ENCODE data around the gene ABCC5. TPM values are rescaled to one million over a fixed set of nuclear protein-coding genes. Genes with fewer than 3 reads are reported as not detected.

Gene ABCC5
- total RNA-seq, 1 donor from 2014 or later: 23.8 TPM

- DNase-seq (ENCODE audit: low spot score): no peak
- H3K4me3 Mint-ChIP-seq (ENCODE audit: unreplicated experiment): no peak overlapping the region
- H3K9me3 Mint-ChIP-seq (ENCODE audit: low read depth): no peaks in the 10 kb centered on the region
- no peaks in the 10 kb centered on the region for H3K36me3 Mint-ChIP-seq (ENCODE audit: low read depth)
- TF ChIP-seq CTCF (IDR thresholded peaks at IDR 0.05): peak; percentile 87
- no peaks in the 10 kb centered on the region for H3K4me1 Mint-ChIP-seq (ENCODE audit: low read depth)
- peaks cover 19% of the 10 kb centered on the region for H3K27me3 Mint-ChIP-seq (ENCODE audit: low read depth)
- no peak overlapping the region for H3K27ac Mint-ChIP-seq (ENCODE audit: unreplicated experiment)
Observed at GRCh38 chr3:183895296-183895695, 122.4 kb downstream of the ABCC5 start.

- no peak for DNase-seq (ENCODE audit: low spot score)
- TF ChIP-seq CTCF (IDR thresholded peaks at IDR 0.05): no peak
- Mint-ChIP-seq H3K36me3 (ENCODE audit: low read depth) (no peaks in the 10 kb centered on the region), H3K4me3 (ENCODE audit: unreplicated experiment) (no peak overlapping the region), H3K27me3 (ENCODE audit: low read depth) (peaks cover 8% of the 10 kb centered on the region), H3K9me3 (ENCODE audit: low read depth) (no peaks in the 10 kb centered on the region), H3K27ac (ENCODE audit: unreplicated experiment) (no peak overlapping the region), H3K4me1 (ENCODE audit: low read depth) (no peaks in the 10 kb centered on the region)
Observed at GRCh38 chr3:183892610-183893214, 125.0 kb downstream of the ABCC5 start.

- Mint-ChIP-seq H3K9me3 (ENCODE audit: low read depth) (no peaks in the 10 kb centered on the region), H3K27ac (ENCODE audit: unreplicated experiment) (peak overlapping the region; percentile 39), H3K4me3 (ENCODE audit: unreplicated experiment) (peak overlapping the region; percentile 90), H3K27me3 (ENCODE audit: low read depth) (peaks cover 6% of the 10 kb centered on the region), H3K36me3 (ENCODE audit: low read depth) (peaks cover 2% of the 10 kb centered on the region), H3K4me1 (ENCODE audit: low read depth) (peaks cover 33% of the 10 kb centered on the region)
- no peak for DNase-seq (ENCODE audit: low spot score)
- TF ChIP-seq CTCF (IDR thresholded peaks at IDR 0.05): no peak
Observed at GRCh38 chr3:183885766-183886165, 131.9 kb downstream of the ABCC5 start.

GRCh38 chr3:183884427-183885296 lies 133.0 kb downstream of the ABCC5 start, which contains the start of gene PARL:
PARL (minus strand) TSS chr3:183884880; CDS start chr3:183884846, 34 bp downstream.
- Mint-ChIP-seq H3K27ac (ENCODE audit: unreplicated experiment) (peak within 1 kb of the TSS; percentile 91), H3K4me1 (ENCODE audit: low read depth) (peaks cover 33% of the 10 kb centered on the region), H3K27me3 (ENCODE audit: low read depth) (peaks cover 3% of the 10 kb centered on the region), H3K4me3 (ENCODE audit: unreplicated experiment) (peak within 1 kb of the TSS; percentile 90), H3K36me3 (ENCODE audit: low read depth) (peaks cover 2% of the 10 kb centered on the region), H3K9me3 (ENCODE audit: low read depth) (no peaks in the 10 kb centered on the region)
- TF ChIP-seq CTCF (IDR thresholded peaks at IDR 0.05): peak; percentile 100
- no peak for DNase-seq (ENCODE audit: low spot score)

- no peak for TF ChIP-seq CTCF (IDR thresholded peaks at IDR 0.05)
- Mint-ChIP-seq H3K27me3 (ENCODE audit: low read depth) (no peaks in the 10 kb centered on the region), H3K27ac (ENCODE audit: unreplicated experiment) (peak overlapping the region; percentile 91)
Observed at GRCh38 chr3:183884097-183884426, 133.6 kb downstream of the ABCC5 start.

More at GRCh38 chr3:183884097-183884426, 133.6 kb downstream of the ABCC5 start:
- Mint-ChIP-seq H3K4me1 (ENCODE audit: low read depth) (peaks cover 33% of the 10 kb centered on the region), H3K36me3 (ENCODE audit: low read depth) (peaks cover 3% of the 10 kb centered on the region), H3K4me3 (ENCODE audit: unreplicated experiment) (peak overlapping the region; percentile 90), H3K9me3 (ENCODE audit: low read depth) (no peaks in the 10 kb centered on the region)
- no peak for DNase-seq (ENCODE audit: low spot score)
